Neuronal stem cell (in vitro differentiated cells): Measurements from ENCODE around the gene CYP26C1.

Experiments used
- DNase-seq: peaks from one replicate; pipeline ENCODE4 v3.0.0-alpha.2; 2013; ENCODE audit warnings: low spot score
- H2AFZ ChIP-seq: one replicate; pipeline ENCODE4 v1.6.1; 2013; ENCODE audit warnings: mild to moderate bottlenecking, low read length, inconsistent platforms
- H2AK5ac ChIP-seq: 2 replicates; pipeline ENCODE4 v1.6.1; 2013; ENCODE audit warnings: low read depth, mild to moderate bottlenecking, inconsistent platforms, low read length, moderate library complexity, mixed read lengths
- H2BK120ac ChIP-seq: 2 replicates; pipeline ENCODE4 v1.6.1; 2013; ENCODE audit warnings: low read depth, mild to moderate bottlenecking, inconsistent platforms, low read length, moderate library complexity, mixed read lengths
- H2BK12ac ChIP-seq: one replicate; pipeline ENCODE4 v1.6.1; 2013; ENCODE audit warnings: low read length, inconsistent platforms
- H2BK15ac ChIP-seq: 2 replicates; pipeline ENCODE4 v1.6.1; 2013; ENCODE audit warnings: mild to moderate bottlenecking, low read length, inconsistent platforms, mixed read lengths
- H2BK5ac ChIP-seq: one replicate; pipeline ENCODE4 v1.6.1; 2013; ENCODE audit warnings: inconsistent platforms, mild to moderate bottlenecking, low read length, moderate library complexity
- H3K14ac ChIP-seq: one replicate; pipeline ENCODE4 v1.6.1; 2013; ENCODE audit warnings: low read length, inconsistent platforms
- H3K18ac ChIP-seq: 2 replicates; pipeline ENCODE4 v1.6.1; 2013; ENCODE audit warnings: low read length, inconsistent platforms
- H3K23ac ChIP-seq: 2 replicates; pipeline ENCODE4 v1.6.1; 2013; ENCODE audit warnings: low read depth, mild to moderate bottlenecking, mixed read lengths, low read length, inconsistent platforms; ENCODE audit not compliant: poor library complexity
- H3K27ac ChIP-seq: replicated peaks from 3 replicates; pipeline ENCODE4 v1.5.1; 2013; ENCODE audit warnings: low read length, inconsistent platforms
- H3K27me3 ChIP-seq, 3 experiments: 2 replicates each; pipeline ENCODE4 v1.6.1; 2013; ENCODE audit warnings: low read length in 3 of 3, mild to moderate bottlenecking in 2 of 3, inconsistent platforms in 1 of 3, low read depth in 1 of 3, mixed read lengths in 1 of 3, moderate library complexity in 1 of 3; ENCODE audit not compliant: control insufficient read depth in 3 of 3, insufficient read depth in 3 of 3
- H3K36me3 ChIP-seq, 2 donors: replicated peaks in 1 of 2; 2 replicates each; pipeline ENCODE4 v1.6.1; 2013; ENCODE audit warnings: low read length in 2 of 2; ENCODE audit not compliant: control insufficient read depth in 2 of 2, insufficient read depth in 2 of 2
- H3K4ac ChIP-seq: 2 replicates; pipeline ENCODE4 v1.6.1; 2013; ENCODE audit warnings: inconsistent platforms, mild to moderate bottlenecking, low read length, moderate library complexity
- H3K4me1 ChIP-seq, 2 donors: 1 replicate in 1 of 2; 2 replicates in 1 of 2; pipeline ENCODE4 v1.6.1; 2013; ENCODE audit warnings: low read length in 2 of 2, low read depth in 1 of 2; ENCODE audit not compliant: control insufficient read depth in 2 of 2, insufficient read depth in 1 of 2
- H3K4me2 ChIP-seq: one replicate; pipeline ENCODE4 v1.6.1; 2013; ENCODE audit warnings: mild to moderate bottlenecking, low read length, inconsistent platforms; ENCODE audit not compliant: insufficient read depth, poor library complexity, severe bottlenecking
- H3K4me3 ChIP-seq, 2 donors: 2 replicates each; pipeline ENCODE4 v1.5.1; 2013; ENCODE audit warnings: low read length in 2 of 2, mild to moderate bottlenecking in 2 of 2, inconsistent platforms in 1 of 2, moderate library complexity in 1 of 2
- H3K79me1 ChIP-seq: one replicate; pipeline ENCODE4 v1.6.1; 2013; ENCODE audit warnings: low read depth, mild to moderate bottlenecking, inconsistent platforms, low read length, moderate library complexity
- H3K9ac ChIP-seq: one replicate; pipeline ENCODE4 v1.6.1; 2013; ENCODE audit warnings: mild to moderate bottlenecking, low read depth, low read length, inconsistent platforms; ENCODE audit not compliant: poor library complexity
- H3K9me3 ChIP-seq, 2 donors: replicated peaks in 1 of 2; 2 replicates each; pipeline versions ENCODE3 to v1.6.1; 2013; ENCODE audit warnings: low read length in 2 of 2, mild to moderate bottlenecking in 2 of 2, inconsistent platforms in 1 of 2, low read depth in 1 of 2, mixed read lengths in 1 of 2, moderate library complexity in 1 of 2; ENCODE audit not compliant: control insufficient read depth in 2 of 2, insufficient read depth in 1 of 2
- H4K8ac ChIP-seq: one replicate; pipeline ENCODE4 v1.6.1; 2013; ENCODE audit warnings: low read depth, mild to moderate bottlenecking, inconsistent platforms, low read length, moderate library complexity
- H4K91ac ChIP-seq: one replicate; pipeline ENCODE4 v1.6.1; 2013; ENCODE audit warnings: low read length, low read depth, mild to moderate bottlenecking, inconsistent platforms; ENCODE audit not compliant: poor library complexity
- WGBS, 2 donors: extraction: QIAGEN DNeasy Blood & Tissue Kit; methylation state at CpG; one replicate each; pipeline ENCODE4 v1.1.7; 2013; ENCODE audit warnings: missing lambda C conversion rate in 2 of 2, mixed read lengths in 1 of 2; ENCODE audit not compliant: insufficient read length in 2 of 2, insufficient replicate concordance in 1 of 2; ENCODE audit errors: extremely low coverage in 2 of 2; 5-methylcytosine and 5-hydroxymethylcytosine counted together

The CYP26C1 gene

DNA sequence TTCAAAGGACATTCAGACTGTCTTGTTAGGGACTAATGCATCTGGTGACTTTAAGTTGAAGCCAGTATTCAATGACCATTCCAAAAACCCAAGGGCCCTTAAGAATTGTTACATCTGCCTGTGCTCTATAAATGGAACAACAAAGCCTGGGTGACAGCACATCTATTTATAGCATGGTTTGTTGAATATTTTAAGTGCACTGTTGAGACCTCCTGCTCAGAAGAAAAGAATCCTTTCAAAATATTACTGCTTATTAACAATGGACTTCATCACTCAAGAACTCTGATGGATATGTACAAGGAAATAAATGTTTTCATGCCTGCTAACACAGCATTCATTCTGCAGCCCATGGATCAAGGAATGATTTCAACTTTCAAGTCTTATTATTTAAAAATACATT is 33.1 kb upstream of the CYP26C1 start:
- Histone ChIP-seq H2BK5ac (no peak overlapping the region), H2BK12ac (no peak overlapping the region), H3K27ac (no peak overlapping the region), H4K8ac (no peak overlapping the region), H3K36me3 (peaks cover 0 to 16% of the 10 kb centered on the region in 2 donors), H2BK15ac (no peak overlapping the region), H3K27me3 (no peaks in the 10 kb centered on the region), H3K4me3 (no peak overlapping the region), H3K4me2 (no peak overlapping the region), H2BK120ac (no peak overlapping the region), H3K9ac (no peak overlapping the region), H3K23ac (no peak overlapping the region), H3K4me1 (peaks cover 0 to 2% of the 10 kb centered on the region in 2 donors), H2AK5ac (no peak overlapping the region), H3K9me3 (peaks cover 2 to 15% of the 10 kb centered on the region in 2 donors), H4K91ac (no peak overlapping the region), H3K14ac (no peak overlapping the region), H3K18ac (no peak overlapping the region), H3K4ac (no peak overlapping the region), H2AFZ (no peak overlapping the region), H3K79me1 (no peaks in the 10 kb centered on the region)
- no peak for DNase-seq

DNA sequence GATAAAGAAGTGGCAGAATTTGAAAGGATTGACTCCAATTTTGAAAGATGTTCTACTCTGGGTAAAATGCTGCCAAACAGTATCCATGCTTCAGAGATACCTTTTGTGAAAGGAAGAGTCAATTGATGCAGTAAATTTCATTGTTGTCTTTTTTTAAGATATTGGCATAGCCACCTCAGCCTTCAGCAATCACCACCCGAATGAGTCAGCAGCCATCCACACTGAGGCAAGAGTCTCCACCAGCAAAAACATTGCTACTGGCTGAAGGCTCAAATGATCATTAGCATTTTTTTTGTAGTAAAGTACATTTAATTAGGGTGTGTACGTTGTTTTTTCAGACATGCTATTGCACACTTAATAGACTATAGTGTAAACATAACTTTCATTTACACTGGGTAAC is 31.7 kb upstream of the CYP26C1 start:
- H3K36me3 ChIP-seq, result peaks cover 0 to 16% of the 10 kb centered on the region in 2 donors

DNA sequence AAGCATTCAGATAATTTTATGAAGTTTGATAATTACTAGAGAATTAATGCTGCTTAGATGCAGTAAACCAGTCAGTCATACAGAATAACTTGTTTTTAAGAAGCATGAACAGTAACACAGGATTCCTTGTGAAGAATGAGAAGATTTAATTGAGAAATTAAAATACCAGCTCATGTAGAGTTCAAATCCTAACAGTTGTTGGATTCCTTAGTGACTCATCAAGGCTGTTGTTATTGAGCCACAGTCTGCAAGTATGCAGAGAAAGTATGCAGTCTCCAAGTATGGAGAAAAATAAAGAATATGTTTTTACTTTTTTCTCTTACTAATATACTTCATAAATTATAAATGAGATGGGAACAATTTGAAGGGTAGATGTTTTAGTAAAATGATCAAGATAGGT is 30.2 kb upstream of the CYP26C1 start:
- DNase-seq, result no peak
- Histone ChIP-seq H2BK120ac (no peak overlapping the region), H3K4me3 (no peak overlapping the region), H2AFZ (no peak overlapping the region), H3K27ac (no peak overlapping the region), H2AK5ac (no peak overlapping the region), H3K4me2 (no peak overlapping the region), H4K91ac (no peak overlapping the region), H3K9ac (no peak overlapping the region), H3K36me3 (peaks cover 0 to 13% of the 10 kb centered on the region in 2 donors), H4K8ac (no peak overlapping the region), H3K14ac (no peak overlapping the region), H2BK12ac (no peak overlapping the region), H3K4me1 (peaks cover 0 to 3% of the 10 kb centered on the region in 2 donors), H2BK5ac (no peak overlapping the region), H2BK15ac (no peak overlapping the region), H3K79me1 (no peaks in the 10 kb centered on the region), H3K27me3 (no peaks in the 10 kb centered on the region), H3K4ac (no peak overlapping the region), H3K23ac (no peak overlapping the region), H3K9me3 (peaks cover 2 to 15% of the 10 kb centered on the region in 2 donors), H3K18ac (no peak overlapping the region)

More for the DNA sequence above, 31.7 kb upstream of the CYP26C1 start:
- H3K9me3 ChIP-seq, result peaks cover 2 to 15% of the 10 kb centered on the region in 2 donors
- no peak overlapping the region for H2BK12ac ChIP-seq
- H2BK15ac ChIP-seq, result no peak overlapping the region
- no peak overlapping the region for H3K4me2 ChIP-seq
- H3K14ac ChIP-seq, result no peak overlapping the region
- no peak overlapping the region for H2AFZ ChIP-seq
- WGBS, 2 donors, result no CpG with 5 or more reads among the region's 2 CpGs
- peaks cover 0 to 2% of the 10 kb centered on the region in 2 donors for H3K4me1 ChIP-seq
- no peak overlapping the region for H3K4ac ChIP-seq
- H3K27me3 ChIP-seq, result no peaks in the 10 kb centered on the region
- no peak overlapping the region for H4K91ac ChIP-seq
- DNase-seq, result no peak
- no peak overlapping the region for H3K18ac ChIP-seq
- no peak overlapping the region for H2AK5ac ChIP-seq
- H2BK120ac ChIP-seq, result no peak overlapping the region
- no peak overlapping the region for H4K8ac ChIP-seq
- H3K23ac ChIP-seq, result no peak overlapping the region
- H2BK5ac ChIP-seq, result no peak overlapping the region
- H3K4me3 ChIP-seq, result no peak overlapping the region
- H3K27ac ChIP-seq, result no peak overlapping the region
- no peaks in the 10 kb centered on the region for H3K79me1 ChIP-seq
- no peak overlapping the region for H3K9ac ChIP-seq

- no peak overlapping the region for H3K23ac ChIP-seq
- no peak overlapping the region for H3K4ac ChIP-seq
- no peak overlapping the region for H3K4me2 ChIP-seq
- H4K8ac ChIP-seq, result no peak overlapping the region
- no peaks in the 10 kb centered on the region for H3K27me3 ChIP-seq
- DNase-seq, result no peak
- no peak overlapping the region for H2BK120ac ChIP-seq
- no peak overlapping the region for H4K91ac ChIP-seq
- no peak overlapping the region for H3K18ac ChIP-seq
- H3K79me1 ChIP-seq, result no peaks in the 10 kb centered on the region
- no peak overlapping the region for H3K27ac ChIP-seq
- no peak overlapping the region for H3K14ac ChIP-seq
- H3K4me1 ChIP-seq, result peaks cover 0 to 3% of the 10 kb centered on the region in 2 donors
- peaks cover 2 to 11% of the 10 kb centered on the region in 2 donors for H3K9me3 ChIP-seq
- H2BK15ac ChIP-seq, result no peak overlapping the region
- H3K4me3 ChIP-seq, result no peak overlapping the region
- H3K36me3 ChIP-seq, result peaks cover 0 to 8% of the 10 kb centered on the region in 2 donors
- H2BK12ac ChIP-seq, result no peak overlapping the region
- H2AFZ ChIP-seq, result no peak overlapping the region
- WGBS, 2 donors, result no CpG with 5 or more reads among the region's 5 CpGs
- no peak overlapping the region for H2BK5ac ChIP-seq
- H2AK5ac ChIP-seq, result no peak overlapping the region
- no peak overlapping the region for H3K9ac ChIP-seq
These were observed 28.3 kb upstream of the CYP26C1 start for GRCh38 chr10:93032105-93032808.
